Cardiac fibroblast (primary cell): Measurements from ENCODE around the gene GNAT3.

ENCODE experiments used
- DNase-seq, 2 donors: peaks; one replicate each; pipeline versions ENCODE4 v3.0.0 to v3.0.0-alpha.2; 2010; ENCODE audit warnings: low read depth in 2 of 2
- H3K4me3 ChIP-seq, 2 donors: replicated peaks in 1 of 2; 1 replicate in 1 of 2; 2 replicates in 1 of 2; pipeline ENCODE4 v1.5.1; 2011; ENCODE audit warnings: low read depth in 2 of 2, low read length in 2 of 2, mild to moderate bottlenecking in 2 of 2, moderate library complexity in 1 of 2
- TF ChIP-seq, protein P1 (sequence below): IDR thresholded peaks from one replicate; pipeline ENCODE4 v1.5.1; 2011; ENCODE audit warnings: low read depth, mild to moderate bottlenecking, low read length, inconsistent platforms

The GNAT3 gene

DNA sequence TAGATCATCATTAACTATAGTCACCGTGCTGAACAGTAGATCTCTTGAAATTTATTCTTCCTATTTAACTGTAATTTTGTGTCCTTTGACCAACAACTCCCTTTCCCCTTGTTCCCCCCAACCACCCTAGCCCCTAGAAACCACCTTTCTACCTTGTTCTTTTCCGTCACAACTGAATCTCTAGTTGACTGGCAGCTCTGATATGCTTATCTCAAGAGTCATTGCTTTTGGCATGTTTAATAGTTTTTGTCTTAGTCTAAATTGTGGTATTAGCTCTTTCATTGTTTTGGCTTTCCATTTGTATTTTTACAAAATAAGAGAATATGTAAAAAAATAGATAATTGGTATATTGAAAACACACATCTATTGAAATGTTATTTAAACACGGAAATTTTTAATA is 1.8 kb downstream of the GNAT3 start:
- no peak overlapping the region for H3K4me3 ChIP-seq
- no peak for DNase-seq
- TF ChIP-seq, protein P1, sequence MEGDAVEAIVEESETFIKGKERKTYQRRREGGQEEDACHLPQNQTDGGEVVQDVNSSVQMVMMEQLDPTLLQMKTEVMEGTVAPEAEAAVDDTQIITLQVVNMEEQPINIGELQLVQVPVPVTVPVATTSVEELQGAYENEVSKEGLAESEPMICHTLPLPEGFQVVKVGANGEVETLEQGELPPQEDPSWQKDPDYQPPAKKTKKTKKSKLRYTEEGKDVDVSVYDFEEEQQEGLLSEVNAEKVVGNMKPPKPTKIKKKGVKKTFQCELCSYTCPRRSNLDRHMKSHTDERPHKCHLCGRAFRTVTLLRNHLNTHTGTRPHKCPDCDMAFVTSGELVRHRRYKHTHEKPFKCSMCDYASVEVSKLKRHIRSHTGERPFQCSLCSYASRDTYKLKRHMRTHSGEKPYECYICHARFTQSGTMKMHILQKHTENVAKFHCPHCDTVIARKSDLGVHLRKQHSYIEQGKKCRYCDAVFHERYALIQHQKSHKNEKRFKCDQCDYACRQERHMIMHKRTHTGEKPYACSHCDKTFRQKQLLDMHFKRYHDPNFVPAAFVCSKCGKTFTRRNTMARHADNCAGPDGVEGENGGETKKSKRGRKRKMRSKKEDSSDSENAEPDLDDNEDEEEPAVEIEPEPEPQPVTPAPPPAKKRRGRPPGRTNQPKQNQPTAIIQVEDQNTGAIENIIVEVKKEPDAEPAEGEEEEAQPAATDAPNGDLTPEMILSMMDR = no peak

DNA sequence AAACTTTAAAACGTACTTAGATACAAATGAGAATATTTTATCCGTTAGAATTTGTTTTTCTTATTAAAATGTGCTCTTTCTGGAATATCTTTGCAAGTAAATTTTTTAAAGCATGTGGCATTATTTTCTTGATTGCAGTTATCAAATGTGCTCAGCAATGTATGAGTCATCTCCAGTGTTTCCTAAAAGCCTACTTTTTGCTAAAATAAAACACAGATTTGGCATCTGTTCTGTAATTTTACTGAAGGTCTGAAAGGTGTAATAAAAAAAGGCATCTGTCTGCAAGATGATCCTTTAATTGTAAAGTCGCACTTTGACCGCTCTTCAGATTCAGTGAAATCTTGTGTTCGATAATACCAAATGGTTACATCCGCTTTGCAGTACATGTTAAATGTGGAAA is 3.4 kb downstream of the GNAT3 start:
- DNase-seq = peak; percentile 29 to 31
- TF ChIP-seq, protein P1 = no peak
- H3K4me3 ChIP-seq = no peak overlapping the region

DNA sequence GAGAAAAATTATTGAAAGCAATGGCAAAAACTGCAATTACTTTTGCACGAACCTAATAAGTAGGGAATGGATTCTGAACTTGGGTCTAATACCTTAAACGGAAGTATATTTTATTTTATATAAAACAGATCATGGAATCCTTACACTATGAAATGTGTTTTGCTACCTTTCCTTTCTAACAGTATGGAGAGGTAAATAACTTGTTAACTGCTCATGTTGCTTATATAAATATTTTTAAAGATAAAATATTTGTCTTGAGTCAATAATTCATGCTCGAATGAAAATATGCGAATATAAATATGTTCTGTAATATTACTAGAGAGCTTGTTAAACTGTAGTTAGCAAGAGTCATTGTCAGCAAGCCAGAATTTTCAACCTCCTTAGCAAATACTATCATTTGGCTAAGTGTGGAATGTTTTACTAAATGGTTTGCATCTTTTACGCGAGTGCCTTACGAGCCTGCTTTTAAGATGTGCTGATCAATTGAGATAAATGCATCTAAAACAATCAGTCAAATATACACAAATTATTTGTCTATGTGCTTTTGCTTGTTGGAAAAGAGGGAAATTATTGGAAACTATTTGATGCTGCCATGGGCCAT is 5.9 kb downstream of the GNAT3 start:
- no peak overlapping the region for H3K4me3 ChIP-seq
- TF ChIP-seq, protein P1 = no peak

DNA sequence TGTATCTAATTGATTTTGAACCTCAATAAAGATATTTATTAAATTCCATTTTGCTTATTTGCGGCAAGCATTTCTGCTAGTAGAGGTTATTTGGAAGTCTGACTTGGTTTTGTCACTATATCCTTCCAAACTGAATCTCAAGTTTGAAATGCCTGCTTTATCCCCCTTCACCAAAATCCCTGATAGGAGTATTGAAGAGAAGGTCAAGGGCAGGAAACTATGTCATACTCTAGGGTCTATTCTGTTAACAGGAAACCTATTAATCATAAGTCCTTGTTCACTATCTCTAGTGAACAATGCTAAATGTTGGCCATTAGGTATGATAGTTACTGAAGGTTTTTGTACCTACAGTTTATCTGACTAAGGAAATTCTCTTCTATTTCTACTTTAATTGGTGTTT is 11.5 kb downstream of the GNAT3 start:
- peak in 1 of 2 donors; percentile 5 for DNase-seq

More for the DNA sequence above, 5.9 kb downstream of the GNAT3 start:
- no peak for DNase-seq

DNA sequence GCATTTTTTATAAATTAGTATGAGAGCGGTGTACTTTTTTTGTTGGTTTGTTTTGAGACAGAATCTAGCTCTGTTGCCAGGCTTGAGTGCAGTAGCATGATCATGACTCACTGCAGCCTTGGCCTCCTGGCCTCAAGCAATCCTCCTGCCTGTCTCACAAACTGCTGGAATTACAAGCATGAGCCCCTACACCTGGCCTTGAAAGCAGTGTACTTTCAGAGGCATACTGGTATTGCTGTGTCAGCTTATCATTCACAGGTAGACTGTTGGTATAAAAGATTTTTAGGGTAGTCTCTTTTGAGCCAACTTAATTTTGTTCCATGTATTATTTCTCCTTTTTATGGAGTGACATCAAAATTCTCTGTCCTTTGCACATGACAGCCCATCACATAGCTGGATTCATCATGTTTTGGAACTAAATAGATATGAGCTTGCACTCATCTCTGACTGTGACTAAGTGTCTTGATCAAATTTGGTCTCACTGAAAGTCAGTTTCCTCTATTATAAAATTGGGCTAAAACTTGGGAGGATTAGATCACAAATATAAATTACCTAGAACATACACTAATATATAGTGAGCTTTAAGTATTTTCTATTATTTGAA is 12.4 kb downstream of the GNAT3 start:
- H3K4me3 ChIP-seq = no peak overlapping the region
- peak; percentile 95 to 97 for DNase-seq
- TF ChIP-seq, protein P1 = no peak

More for the DNA sequence above, 11.5 kb downstream of the GNAT3 start:
- TF ChIP-seq, protein P1 = no peak
- no peak overlapping the region for H3K4me3 ChIP-seq

DNA sequence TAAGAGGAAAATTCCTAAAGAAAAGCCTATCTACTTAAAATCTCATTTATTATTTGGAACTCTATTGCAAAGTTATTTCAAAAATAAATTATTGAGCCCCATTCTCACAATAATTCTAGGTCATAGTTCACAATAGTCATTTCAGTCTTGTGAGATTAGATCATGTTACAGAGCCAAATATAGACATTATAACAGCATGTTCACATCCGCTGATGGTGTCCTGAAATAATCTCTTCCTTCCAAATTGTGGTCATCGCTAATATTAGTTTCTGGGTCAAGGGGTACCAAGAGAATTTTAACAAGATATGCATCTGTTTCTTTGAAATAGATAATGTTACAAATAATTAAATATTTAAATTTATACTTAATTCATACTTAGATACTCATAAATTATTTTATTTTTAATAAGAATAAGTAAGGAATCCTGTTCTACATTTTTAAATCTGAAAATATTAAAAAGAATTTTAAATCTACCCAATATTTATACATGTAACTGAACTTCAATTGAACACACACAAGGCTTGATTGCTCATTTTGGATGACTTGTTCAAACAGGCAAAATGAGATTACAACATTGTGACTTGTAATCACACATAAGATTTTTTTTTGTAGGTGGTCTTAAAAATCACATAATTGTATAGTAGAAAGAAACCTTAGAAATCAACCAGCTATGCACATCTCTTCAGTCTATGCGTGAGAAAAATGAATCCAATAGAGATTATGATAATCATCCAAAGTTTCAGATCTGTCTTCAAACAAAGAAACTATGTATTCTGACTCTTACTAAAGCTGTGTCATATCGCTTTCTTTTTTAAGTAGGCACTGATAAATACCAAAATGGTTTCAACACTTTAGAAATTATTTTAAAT is 13.1 kb downstream of the GNAT3 start:
- DNase-seq = peak; percentile 65 to 81
- H3K4me3 ChIP-seq = no peak overlapping the region
- TF ChIP-seq, protein P1 = no peak
